Body of pancreas (tissue), 4 donors: ENCODE measurements around the gene DTX3L.

Experiments
- POLR2A ChIP-seq, 3 donors: fragments of 450-650 bp; IDR thresholded peaks; one replicate each; pipeline ENCODE4 v1.6.1; 2016; ENCODE audit warnings: antibody characterized with exemption in 3 of 3, mild to moderate bottlenecking in 2 of 3
- TF ChIP-seq, protein P1 (sequence below), 7 experiments: fragments of 450-650 bp in 4 of 7; fragments of 200-600 bp in 3 of 7; sonication (generic) in 3 of 7; IDR thresholded peaks; one replicate each; pipeline ENCODE4 v1.5.1; 2016 to 2019; ENCODE audit warnings: antibody characterized with exemption in 7 of 7

DNA sequence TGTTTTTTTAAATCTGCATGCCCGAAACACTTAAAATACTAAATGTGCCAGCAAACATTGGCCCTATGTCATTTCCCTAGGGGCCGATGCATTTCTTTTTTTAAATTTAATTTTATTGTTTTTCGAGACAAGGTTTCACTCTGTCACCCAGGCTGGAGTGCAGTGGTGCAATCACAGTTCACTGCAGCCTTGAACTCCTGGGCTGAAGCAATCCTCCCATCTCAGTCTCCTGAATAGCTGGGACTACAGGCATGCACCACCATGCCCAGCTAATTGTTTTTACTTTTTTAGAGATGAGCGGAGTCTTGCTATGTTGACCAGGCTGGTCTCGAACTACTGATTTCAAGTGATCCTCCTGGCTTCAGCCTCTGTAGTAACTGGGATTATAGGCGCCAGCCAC, 5.5 kb upstream of the DTX3L start:
- TF ChIP-seq, protein P1, sequence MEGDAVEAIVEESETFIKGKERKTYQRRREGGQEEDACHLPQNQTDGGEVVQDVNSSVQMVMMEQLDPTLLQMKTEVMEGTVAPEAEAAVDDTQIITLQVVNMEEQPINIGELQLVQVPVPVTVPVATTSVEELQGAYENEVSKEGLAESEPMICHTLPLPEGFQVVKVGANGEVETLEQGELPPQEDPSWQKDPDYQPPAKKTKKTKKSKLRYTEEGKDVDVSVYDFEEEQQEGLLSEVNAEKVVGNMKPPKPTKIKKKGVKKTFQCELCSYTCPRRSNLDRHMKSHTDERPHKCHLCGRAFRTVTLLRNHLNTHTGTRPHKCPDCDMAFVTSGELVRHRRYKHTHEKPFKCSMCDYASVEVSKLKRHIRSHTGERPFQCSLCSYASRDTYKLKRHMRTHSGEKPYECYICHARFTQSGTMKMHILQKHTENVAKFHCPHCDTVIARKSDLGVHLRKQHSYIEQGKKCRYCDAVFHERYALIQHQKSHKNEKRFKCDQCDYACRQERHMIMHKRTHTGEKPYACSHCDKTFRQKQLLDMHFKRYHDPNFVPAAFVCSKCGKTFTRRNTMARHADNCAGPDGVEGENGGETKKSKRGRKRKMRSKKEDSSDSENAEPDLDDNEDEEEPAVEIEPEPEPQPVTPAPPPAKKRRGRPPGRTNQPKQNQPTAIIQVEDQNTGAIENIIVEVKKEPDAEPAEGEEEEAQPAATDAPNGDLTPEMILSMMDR (IDR thresholded peaks at IDR 0.05), result no peak
- TF ChIP-seq POLR2A (IDR thresholded peaks at IDR 0.05), result no peak
